HUES48 (cell line): ENCODE data around the gene TNNI2.
"Not testable (repeated sequence)": the region's sequence is repeated elsewhere in the genome, so short reads cannot be mapped to it uniquely, and the experiment has no call there.

Source experiments
- H3K27ac ChIP-seq: one replicate; pipeline ENCODE4 v1.7.0; 2013; ENCODE audit warnings: low read depth, low read length, inconsistent platforms
- H3K27me3 ChIP-seq: 2 replicates; pipeline ENCODE4 v1.6.1; 2013; ENCODE audit warnings: mild to moderate bottlenecking, low read length; ENCODE audit not compliant: control insufficient read depth, insufficient read depth
- H3K36me3 ChIP-seq: 2 replicates; pipeline ENCODE4 v1.6.1; 2013; ENCODE audit warnings: low read length; ENCODE audit not compliant: control insufficient read depth, insufficient read depth
- H3K4me1 ChIP-seq: 2 replicates; pipeline ENCODE4 v1.6.1; 2013; ENCODE audit warnings: mild to moderate bottlenecking, low read length; ENCODE audit not compliant: control insufficient read depth, insufficient read depth
- H3K4me3 ChIP-seq: 2 replicates; pipeline ENCODE4 v1.5.1; 2013; ENCODE audit warnings: mild to moderate bottlenecking, low read depth, low read length
- H3K9ac ChIP-seq: 2 replicates; pipeline ENCODE4 v1.6.1; 2013; ENCODE audit warnings: mild to moderate bottlenecking, low read depth, low read length, moderate library complexity
- H3K9me3 ChIP-seq: 2 replicates; pipeline ENCODE4 v1.6.1; 2013; ENCODE audit warnings: low read length; ENCODE audit not compliant: control insufficient read depth, insufficient read depth

Gene TNNI2

DNA sequence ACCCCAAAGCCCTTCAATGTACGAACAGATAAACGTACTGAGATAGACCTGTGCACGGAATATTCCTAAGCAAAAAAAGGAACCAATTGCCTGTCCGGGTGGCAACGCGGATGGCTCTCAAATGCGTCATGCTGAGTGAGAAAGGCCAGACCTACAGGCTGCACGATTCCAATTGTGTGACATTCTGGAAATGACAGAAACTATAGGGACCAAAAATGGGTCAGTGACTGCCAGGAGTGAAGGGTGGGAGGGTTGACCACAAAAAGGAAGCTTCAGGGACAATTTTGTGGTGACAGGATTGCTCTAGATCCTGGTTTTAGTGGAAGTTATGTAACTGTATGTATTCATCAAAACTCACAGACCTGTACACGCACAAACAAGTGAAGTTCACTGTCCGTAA, 28.0 kb upstream of the TNNI2 start:
- Histone ChIP-seq H3K9me3 (no peaks in the 10 kb centered on the region), H3K9ac (no peak overlapping the region), H3K27me3 (no peaks in the 10 kb centered on the region; the same call in 1 of the 2 replicates)

DNA sequence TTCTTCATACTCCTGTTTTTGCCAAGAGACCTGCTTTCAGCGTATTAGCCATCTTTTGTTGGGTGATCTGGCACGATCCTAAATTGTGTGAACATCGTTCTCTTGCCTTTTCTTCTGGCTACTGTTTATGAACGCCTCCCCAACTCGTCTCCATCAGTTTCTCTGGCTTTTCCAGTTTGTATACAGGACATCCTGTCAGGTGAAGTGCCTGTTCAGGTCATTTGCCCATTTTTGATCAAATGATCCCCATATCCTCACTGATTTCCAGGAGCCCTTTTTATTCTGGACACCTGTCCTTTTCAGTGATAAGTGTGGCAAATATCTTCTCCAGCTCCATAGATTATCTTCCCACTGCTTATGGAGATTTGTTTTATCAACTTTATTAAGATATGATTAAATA, 26.5 kb upstream of the TNNI2 start:
- no peaks in the 10 kb centered on the region for H3K9me3 ChIP-seq
- peaks cover 2% of the 10 kb centered on the region; the same call in 1 of the 2 replicates for H3K27me3 ChIP-seq
- no peak overlapping the region for H3K9ac ChIP-seq
- H3K4me3 ChIP-seq, result no peak overlapping the region
- no peaks in the 10 kb centered on the region for H3K36me3 ChIP-seq
- no peaks in the 10 kb centered on the region for H3K4me1 ChIP-seq
- H3K27ac ChIP-seq, result no peak overlapping the region

More for the DNA sequence above, 28.0 kb upstream of the TNNI2 start:
- no peaks in the 10 kb centered on the region for H3K4me1 ChIP-seq
- H3K4me3 ChIP-seq, result no peak overlapping the region
- H3K36me3 ChIP-seq, result no peaks in the 10 kb centered on the region
- no peak overlapping the region for H3K27ac ChIP-seq

DNA sequence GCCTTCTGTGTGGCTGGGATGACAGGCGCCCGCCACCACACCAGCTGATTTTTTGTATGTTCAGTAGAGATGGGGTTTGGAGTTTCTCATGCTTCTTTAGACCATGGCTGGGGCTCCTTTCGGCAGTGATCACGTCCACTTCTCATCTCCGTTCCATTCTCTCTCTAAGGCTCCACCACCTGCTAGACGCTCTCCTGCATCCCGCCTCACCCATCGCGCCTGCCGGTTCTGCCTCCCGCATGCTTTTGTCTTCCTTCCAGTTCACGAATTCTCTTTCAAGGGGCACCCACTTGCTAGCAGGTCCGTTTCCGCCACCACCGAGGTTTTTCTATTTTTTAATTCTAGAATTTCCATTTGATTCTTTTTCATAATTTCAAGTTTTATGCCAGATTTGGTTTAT, 26.0 kb upstream of the TNNI2 start:
- no peak overlapping the region for H3K27ac ChIP-seq
- no peaks in the 10 kb centered on the region for H3K9me3 ChIP-seq
- H3K9ac ChIP-seq, result no peak overlapping the region
- H3K4me1 ChIP-seq, result no peaks in the 10 kb centered on the region
- H3K4me3 ChIP-seq, result no peak overlapping the region
- no peaks in the 10 kb centered on the region for H3K36me3 ChIP-seq
- H3K27me3 ChIP-seq, result peaks cover 3% of the 10 kb centered on the region; the same call in 1 of the 2 replicates

DNA sequence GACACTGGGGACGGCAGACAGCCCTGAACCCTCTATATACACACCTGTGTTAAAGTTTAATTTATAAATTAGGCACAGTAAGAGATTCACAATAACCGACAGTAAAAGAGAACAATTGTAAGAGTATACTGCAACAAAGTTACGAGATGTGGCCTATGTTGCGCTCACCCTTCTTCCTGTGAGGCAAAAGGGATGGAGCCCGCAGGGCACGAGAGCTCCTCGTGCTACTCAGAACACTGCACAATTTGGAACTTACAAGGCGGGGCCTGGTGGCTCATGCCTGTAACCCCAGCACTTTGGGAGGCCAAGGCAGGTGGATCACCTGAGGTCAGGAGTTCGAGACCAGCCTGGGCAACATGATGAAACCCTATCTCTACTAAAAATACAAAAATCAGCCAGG, 25.4 kb upstream of the TNNI2 start:
- H3K9ac ChIP-seq, H3K4me1 ChIP-seq, H3K4me3 ChIP-seq, H3K36me3 ChIP-seq, H3K9me3 ChIP-seq, H3K27ac ChIP-seq, H3K27me3 ChIP-seq: not testable (repeated sequence)

DNA sequence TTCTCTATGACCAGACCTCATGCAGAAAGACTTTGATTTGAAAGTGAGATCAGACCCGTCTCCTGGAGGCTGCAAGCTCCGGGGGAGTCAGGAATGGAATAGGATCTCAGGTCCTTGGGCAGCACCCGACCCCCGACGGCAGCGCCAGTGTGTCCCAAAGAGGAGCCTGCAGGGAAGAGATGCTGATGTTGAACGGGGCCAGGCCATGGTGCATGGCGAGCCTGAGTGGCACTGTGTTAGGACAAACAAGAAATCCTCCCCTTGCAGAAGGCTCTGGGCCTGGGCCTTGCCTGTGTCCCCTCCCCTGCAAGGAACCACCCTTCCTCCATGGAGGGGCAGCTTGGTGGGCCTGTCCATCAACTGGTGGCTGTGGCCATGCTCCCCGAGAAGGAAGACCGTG, 24.1 kb upstream of the TNNI2 start:
- Histone ChIP-seq H3K27me3 (0 out of 2 replicates have a peak, but pooled peaks cover 3% of the 10 kb centered on the region), H3K9me3 (no peaks in the 10 kb centered on the region), H3K36me3 (no peaks in the 10 kb centered on the region), H3K9ac (no peak overlapping the region), H3K4me3 (no peak overlapping the region), H3K27ac (no peak overlapping the region), H3K4me1 (no peaks in the 10 kb centered on the region)

DNA sequence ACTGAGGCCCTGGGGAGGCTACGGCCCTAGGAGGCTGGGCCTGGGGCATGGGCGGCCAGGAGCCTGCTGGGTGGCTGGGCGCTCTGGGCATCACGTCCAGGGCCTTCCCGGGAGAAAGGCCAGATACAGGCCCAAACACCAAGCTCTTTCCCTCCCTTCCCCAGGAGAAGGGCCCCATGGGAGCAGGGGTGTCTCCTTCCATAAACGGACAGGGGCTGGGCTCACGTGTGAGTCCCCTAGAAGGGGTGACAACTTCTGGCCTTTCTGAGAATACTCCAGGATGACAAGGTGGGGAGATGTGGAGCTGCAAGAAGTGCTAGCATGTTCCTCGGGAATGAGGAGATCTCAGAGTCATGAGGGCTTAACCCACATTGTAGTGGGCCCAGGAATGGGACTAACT, 23.5 kb upstream of the TNNI2 start:
- Histone ChIP-seq H3K36me3 (no peaks in the 10 kb centered on the region), H3K27me3 (0 out of 2 replicates have a peak, but pooled peaks cover 3% of the 10 kb centered on the region), H3K9ac (no peak overlapping the region), H3K9me3 (no peaks in the 10 kb centered on the region), H3K4me1 (no peaks in the 10 kb centered on the region), H3K4me3 (no peak overlapping the region), H3K27ac (no peak overlapping the region)

DNA sequence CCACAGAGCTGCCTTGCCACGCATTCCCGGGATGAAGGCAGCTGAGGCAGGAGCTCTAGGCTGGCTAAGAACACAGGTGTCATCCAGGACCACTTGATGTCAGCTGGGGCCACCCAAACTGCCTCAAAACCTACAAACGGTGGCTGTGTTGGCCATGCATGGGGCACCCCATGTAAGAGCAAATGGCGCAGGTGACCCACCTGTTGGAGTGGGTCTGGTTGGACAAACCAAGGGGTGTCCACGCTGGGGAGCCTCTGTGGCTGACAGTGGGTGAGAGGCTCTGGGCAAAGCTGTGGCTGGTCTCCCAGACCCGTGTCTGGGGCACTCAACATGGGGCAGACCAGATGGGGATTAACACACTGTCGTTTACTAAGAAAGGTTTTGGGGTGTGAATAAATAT, 23.0 kb upstream of the TNNI2 start:
- Histone ChIP-seq H3K36me3 (no peaks in the 10 kb centered on the region), H3K27me3 (0 out of 2 replicates have a peak, but pooled peaks cover 3% of the 10 kb centered on the region)

DNA sequence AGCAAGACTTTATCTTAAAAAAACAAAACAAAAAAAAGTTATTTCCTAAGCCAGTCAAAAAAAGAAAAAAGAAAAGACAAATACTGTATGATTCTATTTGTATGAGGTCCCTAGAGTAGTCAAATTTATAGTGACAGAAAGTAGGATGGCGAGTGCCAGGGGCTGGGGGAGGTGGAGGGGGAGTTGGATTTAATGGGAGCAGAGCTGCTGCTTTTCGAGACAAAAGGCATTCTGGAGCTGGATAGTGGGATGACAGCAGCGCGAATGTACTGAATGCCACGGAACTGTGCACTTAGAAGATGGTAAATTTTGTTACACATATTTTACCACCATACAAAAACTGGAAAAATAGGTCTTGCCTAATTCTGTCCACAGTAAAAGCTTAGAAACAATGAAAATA, 21.8 kb upstream of the TNNI2 start:
- no peak overlapping the region for H3K9ac ChIP-seq
- H3K4me1 ChIP-seq, result no peaks in the 10 kb centered on the region
- H3K27ac ChIP-seq, result no peak overlapping the region
- H3K9me3 ChIP-seq, result no peaks in the 10 kb centered on the region
- H3K4me3 ChIP-seq, result no peak overlapping the region
- 0 out of 2 replicates have a peak, but pooled peaks cover 3% of the 10 kb centered on the region for H3K27me3 ChIP-seq
- H3K36me3 ChIP-seq, result no peaks in the 10 kb centered on the region

More for the DNA sequence above, 23.0 kb upstream of the TNNI2 start:
- H3K4me3 ChIP-seq, result no peak overlapping the region
- no peaks in the 10 kb centered on the region for H3K4me1 ChIP-seq
- H3K27ac ChIP-seq, result no peak overlapping the region
- H3K9ac ChIP-seq, result no peak overlapping the region
- H3K9me3 ChIP-seq, result no peaks in the 10 kb centered on the region

DNA sequence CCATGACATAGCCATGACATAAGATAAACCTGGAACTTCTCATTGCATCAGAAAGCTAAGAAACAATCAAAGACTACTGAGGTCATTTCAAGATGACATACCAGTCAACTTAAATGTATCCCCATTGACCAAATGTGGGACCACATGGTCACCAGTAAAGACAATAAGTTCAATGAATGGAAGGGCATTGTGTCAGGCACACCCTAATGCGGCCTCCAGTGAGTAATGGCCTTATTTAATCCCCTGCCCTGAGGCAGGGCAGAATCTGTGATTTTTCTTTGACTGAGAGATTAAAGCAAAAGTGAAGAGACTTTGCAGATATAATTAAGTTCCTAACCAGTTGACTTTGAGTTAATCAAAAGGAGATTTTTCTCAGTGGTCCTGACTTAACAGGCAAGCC, 21.3 kb upstream of the TNNI2 start:
- H3K4me1 ChIP-seq, result no peaks in the 10 kb centered on the region
- 0 out of 2 replicates have a peak, but pooled peaks cover 3% of the 10 kb centered on the region for H3K27me3 ChIP-seq
- no peaks in the 10 kb centered on the region for H3K36me3 ChIP-seq
- no peaks in the 10 kb centered on the region for H3K9me3 ChIP-seq
- H3K9ac ChIP-seq, result no peak overlapping the region
- no peak overlapping the region for H3K4me3 ChIP-seq
- H3K27ac ChIP-seq, result no peak overlapping the region

DNA sequence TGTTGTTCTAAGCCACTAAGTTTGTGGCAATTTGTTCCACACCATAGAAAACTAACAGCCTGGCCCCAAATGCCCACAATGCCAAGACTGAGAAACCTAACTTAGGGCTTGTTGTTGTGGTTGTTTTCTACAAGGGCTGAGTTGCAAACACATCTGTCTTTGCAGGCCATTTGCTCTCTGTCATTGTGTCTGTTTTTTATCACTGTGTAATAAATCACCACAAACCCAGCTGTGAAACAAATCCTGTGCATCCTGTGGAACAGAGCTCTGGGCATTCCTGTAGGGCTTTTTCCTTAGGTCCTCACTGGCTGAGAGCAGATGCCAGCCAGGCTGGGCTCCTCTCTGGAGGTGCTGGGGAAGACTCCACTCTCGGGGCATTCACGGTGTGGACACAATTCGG, 19.7 kb upstream of the TNNI2 start:
- H3K27ac ChIP-seq, result no peak overlapping the region
- 0 out of 2 replicates have a peak, but pooled peaks cover 3% of the 10 kb centered on the region for H3K27me3 ChIP-seq

DNA sequence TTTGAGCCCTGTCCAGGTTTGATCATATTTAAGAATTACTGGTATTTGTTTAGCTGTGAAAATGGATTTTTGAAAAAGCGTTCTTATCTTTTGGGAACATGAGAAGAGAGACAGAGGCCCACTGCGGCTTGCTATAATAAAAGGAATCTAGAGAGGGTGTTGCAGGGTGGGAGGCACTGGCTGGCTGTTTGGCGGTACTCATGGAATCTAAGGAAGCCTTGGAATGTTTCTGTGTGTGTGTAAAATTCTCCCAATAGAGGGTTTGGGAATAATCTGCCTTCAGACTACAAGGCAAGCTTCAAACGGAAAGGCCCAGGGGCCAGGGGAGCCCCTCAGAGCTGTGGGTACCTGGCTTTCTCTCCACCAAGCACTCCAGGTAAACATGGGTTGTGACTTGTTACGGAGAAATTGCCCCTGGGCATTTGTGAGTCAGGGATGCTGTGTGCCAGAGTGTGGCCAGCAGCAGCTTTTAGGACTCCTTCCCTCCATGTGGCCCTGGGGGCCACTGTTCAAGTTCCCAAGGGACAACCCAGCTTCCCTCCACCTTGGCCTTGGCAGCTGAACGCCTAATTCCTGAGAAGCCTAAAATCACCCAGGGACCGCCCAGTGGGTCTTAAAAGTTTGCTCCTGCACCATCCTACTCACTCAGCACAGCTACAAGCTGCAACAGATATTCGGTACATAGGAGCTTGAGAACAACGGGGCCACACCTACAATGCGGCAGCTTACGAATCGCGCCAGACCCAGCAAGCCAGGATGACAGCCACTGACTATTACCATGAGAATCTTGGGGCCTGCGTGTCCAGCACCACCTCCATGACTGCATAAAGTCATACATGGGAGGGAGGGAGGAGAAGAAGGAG, 18.1 kb upstream of the TNNI2 start:
- Histone ChIP-seq H3K9ac (no peak overlapping the region), H3K9me3 (no peaks in the 10 kb centered on the region), H3K27ac (no peak overlapping the region), H3K4me3 (no peak overlapping the region), H3K36me3 (no peaks in the 10 kb centered on the region), H3K27me3 (0 out of 2 replicates have a peak, but pooled peaks cover 3% of the 10 kb centered on the region), H3K4me1 (no peaks in the 10 kb centered on the region)

More for the DNA sequence above, 19.7 kb upstream of the TNNI2 start:
- Histone ChIP-seq H3K9me3 (no peaks in the 10 kb centered on the region), H3K4me1 (no peaks in the 10 kb centered on the region), H3K36me3 (no peaks in the 10 kb centered on the region), H3K4me3 (no peak overlapping the region), H3K9ac (no peak overlapping the region)
